Measurements from ENCODE around the gene COL8A2.

DNA sequence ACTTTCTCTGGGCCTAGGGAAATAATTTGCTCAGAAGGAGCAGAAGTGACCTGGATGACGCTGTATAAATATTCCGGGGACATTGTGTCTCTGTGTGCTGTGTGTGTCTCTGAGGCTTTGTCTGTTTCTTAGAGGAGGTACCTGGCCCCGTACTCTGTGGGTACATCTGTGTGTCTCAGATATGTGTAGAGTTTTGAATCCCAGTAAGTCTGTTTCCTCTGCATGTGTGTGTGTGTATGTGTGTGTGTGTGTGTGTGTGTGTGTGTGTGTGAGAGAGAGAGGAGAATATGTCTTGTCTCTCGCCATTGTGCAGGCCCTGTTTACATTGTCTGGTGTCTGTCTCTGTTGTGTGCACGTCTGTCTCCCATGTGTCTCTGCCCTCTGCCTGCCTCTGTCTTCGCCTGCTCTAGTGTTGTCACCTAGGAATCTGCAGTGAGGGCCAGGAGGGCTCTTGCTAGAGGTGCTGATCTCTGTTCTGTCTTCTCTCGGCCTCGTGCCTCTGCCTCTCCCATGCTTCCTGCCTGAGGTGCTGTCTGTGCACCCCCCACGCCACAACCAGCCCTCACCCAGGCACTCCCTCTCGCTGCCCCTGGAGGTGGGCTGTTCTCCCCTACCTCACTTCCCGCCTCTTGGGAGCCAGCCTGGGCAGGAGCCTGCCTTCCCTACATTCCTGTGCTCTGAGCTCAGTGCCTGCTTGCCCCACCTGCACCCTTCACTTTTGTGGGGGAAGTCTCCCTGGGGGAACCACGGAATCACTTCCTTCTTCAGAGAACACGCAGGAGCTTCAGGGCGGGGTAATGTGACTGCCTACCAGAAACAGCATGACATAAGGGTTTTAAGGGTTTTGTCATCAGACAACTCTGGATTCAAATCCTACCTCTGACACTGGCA, 36.9 kb upstream of the COL8A2 start:
- no peak for TF ChIP-seq EZH2 (IDR thresholded peaks at IDR 0.05; ENCODE audit: insufficient read depth, poor library complexity, severe bottlenecking)
- TF ChIP-seq EZH2phosphoT487 (IDR thresholded peaks at IDR 0.05; ENCODE audit: insufficient read depth, low read depth): no peak
